Astrocyte (in vitro differentiated cells and primary cell): Measurements from ENCODE around the gene PAM. TPM values are rescaled to one million over a fixed set of nuclear protein-coding genes. Genes with fewer than 3 reads are reported as not detected.

Experiments used
- DNase-seq: peaks from one replicate; pipeline ENCODE4 v3.0.0-alpha.2; 2010; ENCODE audit warnings: low read depth
- FAIRE-seq: peaks from 2 replicates; lab custom pipeline; 2011; peaks lifted over from hg19 to GRCh38; lab: Jason Lieb, UNC
- H2AFZ ChIP-seq: 2 replicates; pipeline ENCODE4 v1.6.0; 2012; ENCODE audit warnings: low read depth, low read length, inconsistent platforms
- H3K27ac ChIP-seq: 2 replicates; pipeline ENCODE4 v1.5.1; 2011; ENCODE audit warnings: low read depth, low read length, inconsistent platforms
- H3K27me3 ChIP-seq: 2 replicates; pipeline ENCODE4 v1.6.0; 2011; ENCODE audit warnings: low read length, inconsistent platforms; ENCODE audit not compliant: insufficient read depth
- H3K36me3 ChIP-seq: 2 replicates; pipeline ENCODE4 v1.5.1; 2011; ENCODE audit warnings: low read length, inconsistent platforms; ENCODE audit not compliant: insufficient read depth
- H3K4me1 ChIP-seq: 2 replicates; pipeline ENCODE4 v1.5.1; 2011; ENCODE audit warnings: low read length, inconsistent platforms; ENCODE audit not compliant: insufficient read depth
- H3K4me2 ChIP-seq: 2 replicates; pipeline ENCODE4 v1.6.0; 2012; ENCODE audit warnings: low read length, inconsistent platforms
- H3K4me3 ChIP-seq: 2 replicates; pipeline ENCODE4 v1.5.1; 2011; ENCODE audit warnings: low read depth, mild to moderate bottlenecking, low read length, inconsistent platforms; ENCODE audit not compliant: insufficient read depth
- H3K79me2 ChIP-seq: 2 replicates; pipeline ENCODE4 v1.6.0; 2012; ENCODE audit warnings: mild to moderate bottlenecking, low read length, inconsistent platforms; ENCODE audit not compliant: insufficient read depth
- H3K9ac ChIP-seq: 2 replicates; pipeline ENCODE4 v1.6.0; 2012; ENCODE audit warnings: mild to moderate bottlenecking, low read length, inconsistent platforms
- H3K9me3 ChIP-seq: 2 replicates; pipeline ENCODE4 v1.5.1; 2012; ENCODE audit warnings: low read depth, mild to moderate bottlenecking, low read length, inconsistent platforms; ENCODE audit not compliant: insufficient read depth
- H4K20me1 ChIP-seq: 2 replicates; pipeline ENCODE4 v1.6.0; 2012; ENCODE audit warnings: low read length, inconsistent platforms; ENCODE audit not compliant: insufficient read depth
- H3K27ac Mint-ChIP-seq: one replicate; pipeline ENCODE4 v1.8.0; 2021; ENCODE audit warnings: mild to moderate bottlenecking, mixed read lengths; ENCODE audit not compliant: unreplicated experiment
- H3K27me3 Mint-ChIP-seq: one replicate; pipeline ENCODE4 v1.8.0; 2021; ENCODE audit warnings: low read depth, mixed read lengths; ENCODE audit not compliant: unreplicated experiment
- H3K36me3 Mint-ChIP-seq: one replicate; pipeline ENCODE4 v1.8.0; 2021; ENCODE audit warnings: low read depth, mixed read lengths; ENCODE audit not compliant: unreplicated experiment
- H3K4me1 Mint-ChIP-seq: one replicate; pipeline ENCODE4 v1.8.0; 2021; ENCODE audit warnings: low read depth, mixed read lengths; ENCODE audit not compliant: unreplicated experiment
- H3K4me3 Mint-ChIP-seq: one replicate; pipeline ENCODE4 v1.8.0; 2021; ENCODE audit warnings: mild to moderate bottlenecking, moderate library complexity, mixed read lengths; ENCODE audit not compliant: unreplicated experiment
- H3K9me3 Mint-ChIP-seq: one replicate; pipeline ENCODE4 v1.8.0; 2021; ENCODE audit warnings: mild to moderate bottlenecking, mixed read lengths; ENCODE audit not compliant: unreplicated experiment
- EZH2 ChIP-seq: IDR thresholded peaks from 2 replicates; pipeline ENCODE4 v1.6.1; 2012; ENCODE audit warnings: mild to moderate bottlenecking, low read length, inconsistent platforms; ENCODE audit not compliant: insufficient read depth
- total RNA-seq: library from RNA; stranded (reverse); gene quantifications from 2 replicates; pipeline ENCODE4 v1.2.1, GENCODE V29; 2021
- TF ChIP-seq, protein P1 (sequence below): IDR thresholded peaks from 2 replicates; pipeline ENCODE4 v1.5.1; 2011; ENCODE audit warnings: low read depth, mild to moderate bottlenecking, inconsistent platforms, low read length, moderate library complexity; ENCODE audit not compliant: insufficient read depth

Gene PAM
- total RNA-seq, 1 donor from 2014 or later = 301 TPM

DNA sequence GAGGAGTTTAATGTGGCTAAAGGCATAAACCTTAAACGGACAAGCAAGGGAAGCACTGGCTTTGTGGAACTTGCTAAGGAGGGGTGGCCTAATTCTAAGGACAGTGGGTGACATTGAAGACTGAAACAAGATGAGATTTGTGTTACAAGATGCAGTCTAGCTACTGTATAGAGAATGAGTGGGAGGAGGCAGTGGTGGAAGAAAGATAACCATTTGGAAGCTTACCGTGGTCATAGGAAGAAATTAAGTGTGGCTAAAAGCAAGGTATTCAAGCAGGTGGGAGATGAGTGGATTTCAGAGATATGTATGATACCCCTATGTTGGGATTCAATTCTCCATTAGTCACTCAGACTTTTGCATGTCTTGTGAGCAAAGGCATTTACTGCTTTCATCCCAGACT lies 4.6 kb downstream of the PAM start:
- H3K27ac Mint-ChIP-seq = no peak overlapping the region
- Histone ChIP-seq H3K9ac (no peak overlapping the region), H4K20me1 (peaks cover 4% of the 10 kb centered on the region), H3K27ac (no peak overlapping the region), H3K27me3 (no peaks in the 10 kb centered on the region), H2AFZ (no peak overlapping the region), H3K9me3 (no peaks in the 10 kb centered on the region), H3K4me1 (peaks cover 19% of the 10 kb centered on the region), H3K4me2 (no peak overlapping the region), H3K4me3 (no peak overlapping the region), H3K36me3 (no peaks in the 10 kb centered on the region), H3K79me2 (peaks cover 65% of the 10 kb centered on the region)
- DNase-seq = no peak
- H3K4me1 Mint-ChIP-seq = peaks cover 55% of the 10 kb centered on the region
- H3K9me3 Mint-ChIP-seq = no peaks in the 10 kb centered on the region
- no peak overlapping the region for H3K4me3 Mint-ChIP-seq
- no peaks in the 10 kb centered on the region for H3K27me3 Mint-ChIP-seq
- TF ChIP-seq, protein P1, sequence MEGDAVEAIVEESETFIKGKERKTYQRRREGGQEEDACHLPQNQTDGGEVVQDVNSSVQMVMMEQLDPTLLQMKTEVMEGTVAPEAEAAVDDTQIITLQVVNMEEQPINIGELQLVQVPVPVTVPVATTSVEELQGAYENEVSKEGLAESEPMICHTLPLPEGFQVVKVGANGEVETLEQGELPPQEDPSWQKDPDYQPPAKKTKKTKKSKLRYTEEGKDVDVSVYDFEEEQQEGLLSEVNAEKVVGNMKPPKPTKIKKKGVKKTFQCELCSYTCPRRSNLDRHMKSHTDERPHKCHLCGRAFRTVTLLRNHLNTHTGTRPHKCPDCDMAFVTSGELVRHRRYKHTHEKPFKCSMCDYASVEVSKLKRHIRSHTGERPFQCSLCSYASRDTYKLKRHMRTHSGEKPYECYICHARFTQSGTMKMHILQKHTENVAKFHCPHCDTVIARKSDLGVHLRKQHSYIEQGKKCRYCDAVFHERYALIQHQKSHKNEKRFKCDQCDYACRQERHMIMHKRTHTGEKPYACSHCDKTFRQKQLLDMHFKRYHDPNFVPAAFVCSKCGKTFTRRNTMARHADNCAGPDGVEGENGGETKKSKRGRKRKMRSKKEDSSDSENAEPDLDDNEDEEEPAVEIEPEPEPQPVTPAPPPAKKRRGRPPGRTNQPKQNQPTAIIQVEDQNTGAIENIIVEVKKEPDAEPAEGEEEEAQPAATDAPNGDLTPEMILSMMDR = no peak
- TF ChIP-seq EZH2 = no peak
- H3K36me3 Mint-ChIP-seq = peaks cover 2% of the 10 kb centered on the region
- FAIRE-seq = no peak

DNA sequence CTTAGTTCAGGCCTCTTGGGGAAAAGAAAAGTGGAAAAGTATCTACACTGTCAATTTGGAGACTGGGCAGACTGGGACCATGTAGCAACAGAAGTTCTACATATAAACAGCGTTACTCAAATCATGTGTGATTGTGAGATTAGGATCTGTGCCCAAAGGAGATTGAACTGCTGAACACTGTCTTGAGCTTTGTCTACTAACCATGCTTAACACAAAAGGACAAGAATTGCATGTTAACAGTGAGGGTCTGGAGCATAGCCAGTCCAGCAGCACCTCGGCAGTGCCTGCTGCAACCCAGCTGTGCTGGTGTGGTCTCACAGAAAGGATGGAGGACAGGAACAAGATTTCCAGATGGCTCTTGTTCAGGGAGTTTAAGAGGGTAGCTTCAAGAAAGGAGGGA lies 5.7 kb downstream of the PAM start:
- Mint-ChIP-seq H3K36me3 (peaks cover 2% of the 10 kb centered on the region), H3K4me1 (peaks cover 60% of the 10 kb centered on the region), H3K27me3 (no peaks in the 10 kb centered on the region), H3K9me3 (no peaks in the 10 kb centered on the region), H3K4me3 (no peak overlapping the region), H3K27ac (peak overlapping the region; percentile 23)
- Histone ChIP-seq H3K27ac (no peak overlapping the region), H3K4me2 (no peak overlapping the region), H3K79me2 (peaks cover 67% of the 10 kb centered on the region), H3K9ac (no peak overlapping the region), H3K9me3 (no peaks in the 10 kb centered on the region), H3K27me3 (no peaks in the 10 kb centered on the region), H3K4me3 (no peak overlapping the region), H3K36me3 (no peaks in the 10 kb centered on the region), H2AFZ (no peak overlapping the region), H3K4me1 (peaks cover 18% of the 10 kb centered on the region), H4K20me1 (peaks cover 4% of the 10 kb centered on the region)
- TF ChIP-seq EZH2 = no peak
- TF ChIP-seq, protein P1 = no peak
- FAIRE-seq (no peak), DNase-seq (peak; percentile 26)

DNA sequence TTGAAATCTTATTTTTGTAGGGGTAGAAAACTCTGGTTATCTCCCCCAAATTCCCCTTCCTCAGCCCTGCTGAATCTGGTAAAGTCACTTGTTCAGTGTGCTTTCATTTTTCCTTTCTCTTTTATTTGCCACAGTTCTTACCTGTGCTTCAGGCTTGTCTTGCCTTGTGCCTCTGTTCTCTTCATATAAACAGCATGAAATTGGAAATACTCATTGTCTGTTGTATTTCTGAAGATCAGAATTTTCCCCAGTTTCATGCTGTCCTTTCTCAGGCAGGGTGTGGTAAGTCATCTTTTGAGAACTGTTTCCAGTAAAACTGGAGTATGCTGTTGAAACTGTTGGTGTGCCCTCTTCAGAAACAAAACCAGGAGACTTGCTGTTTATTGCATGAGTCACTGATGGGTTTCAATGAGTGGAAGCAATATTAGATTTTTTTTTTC lies 7.0 kb downstream of the PAM start:
- Histone ChIP-seq H3K4me1 (peaks cover 18% of the 10 kb centered on the region), H3K27ac (peak overlapping the region; percentile 23), H2AFZ (no peak overlapping the region), H3K4me2 (peak overlapping the region; percentile 75), H3K36me3 (no peaks in the 10 kb centered on the region), H3K9ac (peak overlapping the region; percentile 20), H3K79me2 (peaks cover 56% of the 10 kb centered on the region), H3K27me3 (no peaks in the 10 kb centered on the region), H4K20me1 (peaks cover 4% of the 10 kb centered on the region), H3K9me3 (no peaks in the 10 kb centered on the region), H3K4me3 (no peak overlapping the region)
- FAIRE-seq = peak; percentile 69
- Mint-ChIP-seq H3K4me3 (peak overlapping the region; percentile 43), H3K4me1 (peaks cover 60% of the 10 kb centered on the region), H3K27ac (peak overlapping the region; percentile 79), H3K27me3 (no peaks in the 10 kb centered on the region), H3K9me3 (no peaks in the 10 kb centered on the region), H3K36me3 (peaks cover 2% of the 10 kb centered on the region)
- TF ChIP-seq, protein P1 = no peak
- no peak for TF ChIP-seq EZH2
- DNase-seq = peak; percentile 58
